Measurements from ENCODE around the gene EEIG1.

EEIG1 gene

GRCh38 chr9:127980706-127981558 is at the start of gene EEIG1:
TSS of gene EEIG1 (minus strand) at chr9:127980989. CDS start at chr9:127980137, 852 bp downstream.
- Mint-ChIP-seq H3K27me3 (ENCODE audit: low read depth, poor library complexity) (peaks cover 3% of the 10 kb centered on the region), H3K9me3 (no peaks in the 10 kb centered on the region), H3K27ac (peak within 1 kb of the TSS; percentile 98), H3K4me1 (peaks cover 68% of the 10 kb centered on the region), H3K4me3 (peak within 1 kb of the TSS; percentile 95), H3K36me3 (ENCODE audit: low read depth) (no peaks in the 10 kb centered on the region)
- DNase-seq, result peak; percentile 99
- no peak for TF ChIP-seq CTCF (IDR thresholded peaks at IDR 0.05)

- no peaks in the 10 kb centered on the region for H3K36me3 Mint-ChIP-seq (ENCODE audit: low read depth)
- DNase-seq, result no peak
- no peak overlapping the region for H3K4me3 Mint-ChIP-seq
- H3K27me3 Mint-ChIP-seq (ENCODE audit: low read depth, poor library complexity), result peaks cover 8% of the 10 kb centered on the region
- H3K9me3 Mint-ChIP-seq, result no peaks in the 10 kb centered on the region
- peaks cover 7% of the 10 kb centered on the region for H3K4me1 Mint-ChIP-seq
- TF ChIP-seq CTCF (IDR thresholded peaks at IDR 0.05), result no peak
- H3K27ac Mint-ChIP-seq, result no peak overlapping the region
Measured at GRCh38 chr9:128027705-128028104, 46.9 kb upstream of the EEIG1 start.

- Mint-ChIP-seq H3K27me3 (ENCODE audit: low read depth, poor library complexity) (peaks cover 12% of the 10 kb centered on the region), H3K36me3 (ENCODE audit: low read depth) (no peaks in the 10 kb centered on the region), H3K27ac (no peak overlapping the region), H3K4me3 (no peak overlapping the region), H3K4me1 (peaks cover 7% of the 10 kb centered on the region), H3K9me3 (no peaks in the 10 kb centered on the region)
- DNase-seq, result peak; percentile 13
- TF ChIP-seq CTCF (IDR thresholded peaks at IDR 0.05), result no peak
Measured at GRCh38 chr9:128026773-128027541, 46.2 kb upstream of the EEIG1 start.

GRCh38 chr9:128026255-128026772 is 45.5 kb upstream of the EEIG1 start:
- Mint-ChIP-seq H3K36me3 (ENCODE audit: low read depth) (no peaks in the 10 kb centered on the region), H3K27me3 (ENCODE audit: low read depth, poor library complexity) (peaks cover 12% of the 10 kb centered on the region), H3K4me3 (no peak overlapping the region), H3K9me3 (no peaks in the 10 kb centered on the region), H3K27ac (no peak overlapping the region), H3K4me1 (peaks cover 7% of the 10 kb centered on the region)
- no peak for TF ChIP-seq CTCF (IDR thresholded peaks at IDR 0.05)
- DNase-seq, result no peak

GRCh38 chr9:128025736-128026135 is 44.9 kb upstream of the EEIG1 start:
- no peak overlapping the region for H3K4me3 Mint-ChIP-seq
- H3K27ac Mint-ChIP-seq, result peak overlapping the region; percentile 29
- TF ChIP-seq CTCF (IDR thresholded peaks at IDR 0.05), result no peak

More at GRCh38 chr9:128025736-128026135, 44.9 kb upstream of the EEIG1 start:
- peaks cover 7% of the 10 kb centered on the region for H3K4me1 Mint-ChIP-seq
- H3K36me3 Mint-ChIP-seq (ENCODE audit: low read depth), result no peaks in the 10 kb centered on the region
- DNase-seq, result no peak
- H3K27me3 Mint-ChIP-seq (ENCODE audit: low read depth, poor library complexity), result peaks cover 12% of the 10 kb centered on the region
- no peaks in the 10 kb centered on the region for H3K9me3 Mint-ChIP-seq
